HepG2 (cell line): ENCODE measurements around the gene EPB41L5. TPM values are rescaled to one million over a fixed set of nuclear protein-coding genes. Genes with fewer than 3 reads are reported as not detected.
A peak's percentile ranks its signal among the peaks of the same experiment; 100 is the strongest.

Experiments used
- ATF2 ChIP-seq: sonication (generic); formaldehyde crosslinking; IDR thresholded peaks from 2 replicates; pipeline ENCODE4 v1.4.0; 2020; ENCODE audit warnings: missing genetic modification reagents
- FOXO4 ChIP-seq: sonication (generic); formaldehyde crosslinking; conservative IDR thresholded peaks from 2 replicates; pipeline ENCODE4 v1.8.1; 2023; ENCODE audit warnings: missing genetic modification reagents
- HNF4A ChIP-seq: sonication (generic); formaldehyde crosslinking; IDR thresholded peaks from 2 replicates; pipeline ENCODE4 v1.4.0; 2020; ENCODE audit warnings: missing genetic modification reagents
- MXD1 ChIP-seq: sonication (generic); formaldehyde crosslinking; IDR thresholded peaks from 2 replicates; pipeline ENCODE4 v1.4.0; 2020; ENCODE audit warnings: mild to moderate bottlenecking, missing genetic modification reagents
- PAXIP1 ChIP-seq: sonication (generic); formaldehyde crosslinking; conservative IDR thresholded peaks from 2 replicates; pipeline ENCODE4 v1.4.0; 2020; ENCODE audit warnings: mild to moderate bottlenecking, missing genetic modification reagents, moderate library complexity
- TFE3 ChIP-seq: IDR thresholded peaks from 2 replicates; pipeline ENCODE4 v1.6.1; 2016
- ZFP37 ChIP-seq: sonication (generic); formaldehyde crosslinking; IDR thresholded peaks from 2 replicates; pipeline ENCODE4 v1.4.0; 2020; ENCODE audit warnings: missing genetic modification reagents, borderline replicate concordance
- ZNF230 ChIP-seq: sonication (generic); formaldehyde crosslinking; IDR thresholded peaks from 2 replicates; pipeline ENCODE4 v1.4.0; 2020; ENCODE audit warnings: mild to moderate bottlenecking, missing genetic modification reagents
- ZNF253 ChIP-seq: sonication (generic); formaldehyde crosslinking; IDR thresholded peaks from 2 replicates; pipeline ENCODE4 v1.8.0; 2022; ENCODE audit warnings: mild to moderate bottlenecking, missing genetic modification reagents, borderline replicate concordance
- ZNF382 ChIP-seq: sonication (generic); formaldehyde crosslinking; IDR thresholded peaks from 2 replicates; pipeline ENCODE4 v1.5.0; 2020; ENCODE audit warnings: missing genetic modification reagents, mild to moderate bottlenecking, borderline replicate concordance
- ZNF512B ChIP-seq: sonication (generic); formaldehyde crosslinking; IDR thresholded peaks from 2 replicates; pipeline ENCODE4 v1.5.1; 2020; ENCODE audit warnings: missing genetic modification reagents, mild to moderate bottlenecking, borderline replicate concordance
- ZNF572 ChIP-seq: sonication (generic); formaldehyde crosslinking; IDR thresholded peaks from 2 replicates; pipeline ENCODE4 v1.5.1; 2020; ENCODE audit warnings: mild to moderate bottlenecking, missing genetic modification reagents
- polyA plus RNA-seq, 8 experiments: library from polyadenylated mRNA; depleted of rRNA in 3 of 8; stranded (reverse) in 7 of 8; unstranded in 1 of 8; fragments of >200 nt; fragmentation: Illumina TruSeq in 4 of 8; extraction: Trizol in 4 of 8; gene quantifications; 2 replicates each; pipeline versions ENCODE4 v1.2.1 to v1.2.3, GENCODE V29; 2011 to 2016; ENCODE audit warnings: low read depth in 4 of 8, missing spikeins in 1 of 8, mixed read lengths in 1 of 8; ENCODE audit not compliant: insufficient read depth in 1 of 8
- total RNA-seq, 5 experiments: library from RNA; depleted of rRNA; stranded (reverse); fragments of >200 nt; fragmentation: Illumina TruSeq; extraction: Trizol; gene quantifications; 2 replicates each; pipeline ENCODE4 v1.2.3, GENCODE V29; 2016; ENCODE audit warnings: low read depth in 1 of 5

The EPB41L5 gene
- total and polyA plus RNA-seq, 2 of the 13 experiments (the other 11 are each of a cell fraction or from before 2014, with no cell fraction given): 40.5 to 47.5 TPM

GRCh38 chr2:119981896-119982295 lies 31.0 kb upstream of the EPB41L5 start (continued):
- TF ChIP-seq ATF2 (CRISPR knock-in tag) (no peak), ZFP37 (CRISPR knock-in tag) (no peak), TFE3 (no peak), HNF4A (0 out of 2 replicates have a peak, but pooled peaks have one; percentile 18), MXD1 (CRISPR knock-in tag) (no peak), ZNF230 (CRISPR knock-in tag) (no peak), ZNF382 (no peak), ZNF512B (CRISPR knock-in tag) (no peak), FOXO4 (no peak), ZNF572 (CRISPR knock-in tag) (no peak), PAXIP1 (peak; percentile 76), ZNF253 (CRISPR knock-in tag) (no peak)
